GM12878 (cell line): Measurements from ENCODE around the gene SBF2. TPM values are rescaled to one million over a fixed set of nuclear protein-coding genes. Genes with fewer than 3 reads are reported as not detected.

Experiments
- ATAC-seq: fragments of 200-7000 bp; cut with Tn5 transposase; 3 replicates; pipeline ENCODE4 v1.9.1; 2020; ENCODE audit warnings: mild to moderate bottlenecking, moderate library complexity
- BruUV-seq: library from RNA; stranded (reverse); fragments of 400-500 nt; replicated peaks from 2 replicates; lab custom pipeline; 2021; lab: Mats Ljungman, UMichigan
- CTCF ChIA-PET: fragments of 300-600 bp; sonication (Branson Sonifier 250); formaldehyde crosslinking; extraction: SDS; loops from one replicate; lab custom pipeline; 2021; ENCODE audit warnings: inconsistent platforms; lab: Yijun Ruan, JAX
- POLR2A ChIA-PET: fragments of 350-600 bp; formaldehyde crosslinking; extraction: SDS; loops from one replicate; lab custom pipeline; 2021; ENCODE audit warnings: inconsistent platforms; lab: Charles Lee
- RAD21 ChIA-PET: fragments of 300-600 bp; sonication (Branson Sonifier 250); formaldehyde crosslinking; loops from one replicate; lab custom pipeline; 2023; ENCODE audit warnings: antibody characterized with exemption; ENCODE audit not compliant: unreplicated experiment; lab: Charles Lee
- SMC1A ChIA-PET: fragments of 300-600 bp; sonication (Branson Sonifier 250); formaldehyde crosslinking; loops from one replicate; lab custom pipeline; 2023; ENCODE audit not compliant: unreplicated experiment, uncharacterized antibody; lab: Charles Lee
- DNase-seq: peaks from one replicate; pipeline ENCODE4 v3.0.0-alpha.2; 2011; ENCODE audit warnings: low read depth, low spot score
- FAIRE-seq: peaks from 3 replicates; lab custom pipeline; 2011; peaks lifted over from hg19 to GRCh38; lab: Jason Lieb, UNC
- H2AFZ ChIP-seq: 2 replicates; pipeline ENCODE4 v1.6.0; 2011; ENCODE audit warnings: low read depth, low read length, control low read depth; ENCODE audit not compliant: control insufficient read depth
- H3K27ac ChIP-seq: 2 replicates; pipeline ENCODE4 v1.5.1; 2011; ENCODE audit warnings: control low read depth; ENCODE audit not compliant: control insufficient read depth, insufficient read depth
- H3K27me3 ChIP-seq, 2 experiments: replicated peaks in 1 of 2; 2 replicates each; pipeline versions ENCODE4 v1.6.0 to v1.6.1; 2011; ENCODE audit warnings: low read length in 1 of 2; ENCODE audit not compliant: control insufficient read depth in 2 of 2, insufficient read depth in 2 of 2
- H3K36me3 ChIP-seq, 2 experiments: 2 replicates each; pipeline ENCODE4 v1.5.1; 2011; ENCODE audit warnings: low read length in 1 of 2; ENCODE audit not compliant: control insufficient read depth in 2 of 2, insufficient read depth in 2 of 2
- H3K4me1 ChIP-seq: 2 replicates; pipeline ENCODE4 v1.6.1; 2011; ENCODE audit warnings: mild to moderate bottlenecking, low read length, moderate library complexity, mixed read lengths; ENCODE audit not compliant: control insufficient read depth, insufficient read depth
- H3K4me2 ChIP-seq: 2 replicates; pipeline ENCODE4 v1.6.0; 2011; ENCODE audit warnings: control low read depth; ENCODE audit not compliant: control insufficient read depth, insufficient read depth
- H3K4me3 ChIP-seq: fragments of 200-600 bp; sonication (generic); 2 replicates; pipeline ENCODE4 v1.5.1; 2016
- H3K79me2 ChIP-seq: 2 replicates; pipeline ENCODE4 v1.6.0; 2011; ENCODE audit warnings: low read length; ENCODE audit not compliant: control insufficient read depth, insufficient read depth
- H3K9ac ChIP-seq: 2 replicates; pipeline ENCODE4 v1.8.0; 2011; ENCODE audit warnings: low read length, control low read depth, mixed read lengths; ENCODE audit not compliant: control insufficient read depth, insufficient read depth
- H3K9me3 ChIP-seq: replicated peaks from 3 replicates; pipeline ENCODE4 v1.5.1; 2011; ENCODE audit warnings: mild to moderate bottlenecking, low read length; ENCODE audit not compliant: control insufficient read depth, insufficient read depth
- H4K20me1 ChIP-seq: 2 replicates; pipeline ENCODE4 v1.6.0; 2011; ENCODE audit not compliant: control insufficient read depth, insufficient read depth
- CBX5 ChIP-seq: sonication (generic); IDR thresholded peaks from 2 replicates; pipeline ENCODE4 v1.6.1; 2016; ENCODE audit warnings: low read depth, moderate library complexity, mild to moderate bottlenecking, inconsistent platforms
- DPF2 ChIP-seq: fragments of 450-650 bp; IDR thresholded peaks from 2 replicates; pipeline ENCODE4 v1.6.1; 2017; ENCODE audit warnings: mild to moderate bottlenecking
- GABPA ChIP-seq: IDR thresholded peaks from 2 replicates; pipeline ENCODE4 v1.6.1; 2014; ENCODE audit warnings: antibody characterized with exemption, low read depth, mild to moderate bottlenecking, inconsistent platforms
- IKZF2 ChIP-seq, 2 experiments: fragments of 450-650 bp; IDR thresholded peaks; 2 replicates each; pipeline ENCODE4 v1.6.1; 2017; ENCODE audit warnings: mild to moderate bottlenecking in 2 of 2, moderate library complexity in 2 of 2
- KAT2A ChIP-seq: conservative IDR thresholded peaks from 2 replicates; pipeline ENCODE4 v1.6.1; 2011; ENCODE audit warnings: low read depth, low read length; ENCODE audit not compliant: control insufficient read depth
- MTA2 ChIP-seq: fragments of 450-650 bp; IDR thresholded peaks from 2 replicates; pipeline ENCODE4 v1.6.1; 2016; ENCODE audit warnings: low read depth, mild to moderate bottlenecking, moderate library complexity
- SREBF1 ChIP-seq: IDR thresholded peaks from 2 replicates; pipeline ENCODE4 v1.6.1; 2012; ENCODE audit warnings: mild to moderate bottlenecking, low read length
- WRNIP1 ChIP-seq: IDR thresholded peaks from 2 replicates; pipeline ENCODE4 v1.6.1; 2011; ENCODE audit warnings: low read depth, low read length, improper control_type of control experiment, borderline replicate concordance
- WGBS: methylation state at CpG from one replicate; pipeline ENCODE4 v1.1.6; 2016; ENCODE audit warnings: low lambda C conversion rate; ENCODE audit not compliant: insufficient replicate concordance, insufficient coverage; ENCODE audit errors: missing lambda C conversion rate; 5-methylcytosine and 5-hydroxymethylcytosine counted together
- in situ Hi-C: fragments of 300-500 bp; cut with MboI; formaldehyde crosslinking; loops from 9 replicates; pipeline ENCODE4 v1.14.3; 2018; ENCODE audit warnings: mixed read lengths
- intact Hi-C: fragments of 100-400 bp; cut with micrococcal nuclease; formaldehyde crosslinking; loops from one replicate; pipeline ENCODE4 v1.14.2; 2022; ENCODE audit not compliant: unreplicated experiment
- polyA plus RNA-seq, 11 experiments: library from polyadenylated mRNA; depleted of rRNA in 4 of 11; unstranded in 6 of 11; stranded (reverse) in 5 of 11; fragments of >200 nt; fragmentation: Nextera tagmentation in 4 of 11; fragmentation: Illumina TruSeq in 1 of 11; extraction: Ambion mirVana in 4 of 11; extraction: Trizol in 1 of 11; gene quantifications; 1 replicate in 1 of 11; 2 replicates in 10 of 11; pipeline versions ENCODE4 v1.2.1 to v1.2.3, GENCODE V29; 2011 to 2016; ENCODE audit warnings: inconsistent platforms in 2 of 11, missing spikeins in 2 of 11, low read depth in 1 of 11
- total RNA-seq, 4 experiments: library from RNA; depleted of rRNA in 3 of 4; stranded (reverse); fragments of >200 nt in 3 of 4; fragmentation: Illumina TruSeq in 1 of 4; extraction: Trizol in 1 of 4; gene quantifications; 2 replicates each; pipeline versions ENCODE4 v1.2.1 to v1.2.3, GENCODE V29; 2013 to 2021
- TF ChIP-seq, protein P1 (sequence below): IDR thresholded peaks from 2 replicates; pipeline ENCODE4 v1.6.1; 2011; ENCODE audit warnings: low read depth, mild to moderate bottlenecking, low read length, moderate library complexity, borderline replicate concordance; ENCODE audit errors: extremely low read depth

SBF2 gene
- total and polyA plus RNA-seq, 10 of the 15 experiments (the other 5 are each of a cell fraction or from before 2014, with no cell fraction given), result 0.24 to 2.3 (median 1.1) TPM

DNA sequence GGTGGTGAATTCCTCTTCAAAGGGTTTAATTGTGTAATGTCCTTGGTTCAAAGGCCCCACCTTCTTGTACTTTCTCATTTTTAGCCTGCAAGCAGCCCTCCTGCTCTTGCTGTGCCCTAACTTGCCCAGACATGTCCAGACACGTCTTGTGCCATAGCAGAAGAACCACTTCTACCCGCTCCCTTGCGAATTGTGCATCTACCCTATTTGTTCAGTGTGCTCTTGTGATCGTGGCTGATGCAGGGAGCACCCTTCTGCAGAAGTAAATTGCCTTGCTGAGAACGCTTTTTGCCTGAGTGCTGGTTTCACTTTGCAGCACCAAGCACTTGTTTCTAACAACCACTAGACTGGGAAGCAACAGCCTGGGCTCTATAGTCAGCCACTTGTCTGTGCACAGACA, 249.4 kb downstream of the SBF2 start:
- no peaks in the 10 kb centered on the region; the same call in 2 of the 3 replicates for H3K9me3 ChIP-seq
- no peak overlapping the region for H3K9ac ChIP-seq
- POLR2A ChIA-PET, result interaction anchor here (0.6 kb wide), 1 partner anchor 73 kb away, joined by 4 read pairs; no protein-coding TSS in a partner anchor
- no peaks in the 10 kb centered on the region for H3K4me1 ChIP-seq
- TF ChIP-seq IKZF2 (IDR thresholded peaks at IDR 0.05) (no peak), CBX5 (peak; percentile 91)
- CTCF ChIA-PET, result no interaction called here
- H2AFZ ChIP-seq, result no peak overlapping the region
- FAIRE-seq, result no peak
- no TSS peak for BruUV-seq
- intact Hi-C loops, result no loop called here
- no peak overlapping the region for H3K4me3 ChIP-seq
- no peaks in the 10 kb centered on the region for H3K79me2 ChIP-seq
- H3K27me3 ChIP-seq, result no peaks in the 10 kb centered on the region
- no peak overlapping the region for H3K4me2 ChIP-seq
- no peak for ATAC-seq
- H3K27ac ChIP-seq, result no peak overlapping the region
- in situ Hi-C loops, result no loop called here
- RAD21 ChIA-PET, result no interaction called here
- 39% methylated on average over 5 of the region's 5 CpGs for WGBS
- SMC1A ChIA-PET, result interaction anchor here (0.6 kb wide), 1 partner anchor 21 kb away, joined by 3 read pairs; no protein-coding TSS in a partner anchor
- no peaks in the 10 kb centered on the region for H4K20me1 ChIP-seq
- DNase-seq, result no peak
- H3K36me3 ChIP-seq, result no peaks in the 10 kb centered on the region

DNA sequence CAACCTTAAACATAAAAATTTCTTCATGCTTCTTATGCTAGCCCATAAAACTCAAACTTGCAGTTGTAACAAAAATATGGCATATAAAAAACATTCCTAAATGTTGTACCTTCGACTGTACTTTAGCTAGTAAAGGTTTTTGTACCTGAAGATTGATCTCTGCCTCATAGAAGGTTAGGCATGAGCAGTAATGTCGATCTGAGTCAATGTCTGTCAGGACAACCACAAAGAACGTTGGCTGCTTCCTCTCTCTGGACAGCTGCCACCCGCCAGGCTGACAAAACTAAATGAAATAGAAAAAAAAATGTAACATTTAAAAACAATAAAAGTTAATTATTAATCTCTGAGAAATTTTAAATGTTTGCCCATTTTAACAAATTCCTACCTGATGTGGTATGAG, 251.3 kb downstream of the SBF2 start:
- no peak for FAIRE-seq
- CTCF ChIA-PET, result no interaction called here
- Histone ChIP-seq H3K27ac (no peak overlapping the region), H2AFZ (no peak overlapping the region), H3K4me3 (no peak overlapping the region), H3K36me3 (no peaks in the 10 kb centered on the region), H3K9ac (no peak overlapping the region), H3K9me3 (no peaks in the 10 kb centered on the region; the same call in 2 of the 3 replicates), H3K79me2 (no peaks in the 10 kb centered on the region), H3K27me3 (no peaks in the 10 kb centered on the region), H3K4me1 (no peaks in the 10 kb centered on the region), H4K20me1 (no peaks in the 10 kb centered on the region), H3K4me2 (no peak overlapping the region)
- DNase-seq, result no peak
- SMC1A ChIA-PET, result no interaction called here
- intact Hi-C loops, result no loop called here
- RAD21 ChIA-PET, result no interaction called here
- no peak for ATAC-seq
- 2% methylated on average over 4 of the region's 4 CpGs for WGBS
- in situ Hi-C loops, result no loop called here
- POLR2A ChIA-PET, result no interaction called here
- TF ChIP-seq KAT2A (no peak), DPF2 (no peak), MTA2 (no peak), GABPA (no peak), WRNIP1 (no peak), SREBF1 (no peak)
- TF ChIP-seq, protein P1, sequence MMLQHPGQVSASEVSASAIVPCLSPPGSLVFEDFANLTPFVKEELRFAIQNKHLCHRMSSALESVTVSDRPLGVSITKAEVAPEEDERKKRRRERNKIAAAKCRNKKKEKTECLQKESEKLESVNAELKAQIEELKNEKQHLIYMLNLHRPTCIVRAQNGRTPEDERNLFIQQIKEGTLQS, result no peak
- BruUV-seq, result no TSS peak
